Calu3 (cell line): ENCODE results near the gene TBC1D10A. TPM values are rescaled to one million over a fixed set of nuclear protein-coding genes. Genes with fewer than 3 reads are reported as not detected.
A peak's percentile ranks its signal among the peaks of the same experiment; 100 is the strongest.

ENCODE experiments used
- BruUV-seq: library from RNA; stranded (reverse); fragments of 400-500 nt; replicated peaks from 2 replicates; lab custom pipeline; 2021; lab: Mats Ljungman, UMichigan
- CTCF ChIA-PET: fragments of 300-600 bp; sonication (Branson Sonifier 250); formaldehyde crosslinking; loops from one replicate; lab custom pipeline; 2022; ENCODE audit warnings: antibody characterized with exemption; lab: Charles Lee
- DNase-seq: peaks from one replicate; pipeline ENCODE4 v3.0.0; 2022
- H3K27ac Mint-ChIP-seq: one replicate; pipeline ENCODE4 v1.8.0; 2022; ENCODE audit warnings: mixed read lengths; ENCODE audit not compliant: unreplicated experiment
- H3K27me3 Mint-ChIP-seq: one replicate; pipeline ENCODE4 v1.8.0; 2022; ENCODE audit warnings: mixed read lengths; ENCODE audit not compliant: unreplicated experiment
- H3K36me3 Mint-ChIP-seq: one replicate; pipeline ENCODE4 v1.8.0; 2022; ENCODE audit warnings: mild to moderate bottlenecking, moderate library complexity, mixed read lengths; ENCODE audit not compliant: insufficient read depth, unreplicated experiment
- H3K4me1 Mint-ChIP-seq: one replicate; pipeline ENCODE4 v1.8.0; 2022; ENCODE audit warnings: mild to moderate bottlenecking, low read depth, mixed read lengths; ENCODE audit not compliant: unreplicated experiment
- H3K4me3 Mint-ChIP-seq: one replicate; pipeline ENCODE4 v1.8.0; 2022; ENCODE audit warnings: mild to moderate bottlenecking, low read depth, moderate library complexity, mixed read lengths; ENCODE audit not compliant: unreplicated experiment
- H3K9me3 Mint-ChIP-seq: one replicate; pipeline ENCODE4 v1.8.0; 2022; ENCODE audit warnings: low read depth, mixed read lengths; ENCODE audit not compliant: unreplicated experiment
- intact Hi-C: fragments of 100-400 bp; cut with micrococcal nuclease; formaldehyde crosslinking; loops from one replicate; pipeline ENCODE4 v1.10.0; 2022; ENCODE audit not compliant: unreplicated experiment
- total RNA-seq: library from RNA; stranded (reverse); gene quantifications from 2 replicates; pipeline ENCODE4 v1.2.3, GENCODE V29; 2022
- TF ChIP-seq, protein P1 (sequence below): fragments of 200-600 bp; IDR thresholded peaks from one replicate; pipeline ENCODE4 v1.8.0; 2022; ENCODE audit warnings: antibody characterized with exemption; ENCODE audit not compliant: unreplicated experiment

TBC1D10A gene
- total RNA-seq, 1 experiment from 2014 or later, result 24.5 TPM

DNA sequence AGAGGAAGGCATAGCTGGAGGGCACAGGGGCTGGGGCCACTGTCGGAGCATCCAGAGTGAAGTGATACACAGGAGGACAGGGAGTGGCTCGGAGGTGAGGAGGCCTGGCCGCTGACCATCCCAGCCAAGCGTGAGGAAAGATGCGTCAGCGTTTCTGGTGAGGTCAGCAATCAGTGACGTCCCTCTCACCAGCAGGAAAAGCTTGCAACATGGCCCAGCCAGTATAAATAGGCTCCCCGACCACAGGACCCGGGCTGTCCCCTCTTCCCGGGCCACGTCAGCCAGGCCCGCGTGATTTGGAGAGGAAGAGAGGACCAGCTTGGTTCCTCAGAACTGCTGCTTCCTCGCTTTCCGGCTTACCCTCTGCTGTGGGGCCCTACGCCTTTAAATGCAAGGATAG, 55.9 kb downstream of the TBC1D10A start:
- intact Hi-C loops, result loop anchor here (10.0 kb wide), 1 partner anchor 54 kb away; the partner anchor contains the start of gene TBC1D10A
- CTCF ChIA-PET, result no interaction called here

DNA sequence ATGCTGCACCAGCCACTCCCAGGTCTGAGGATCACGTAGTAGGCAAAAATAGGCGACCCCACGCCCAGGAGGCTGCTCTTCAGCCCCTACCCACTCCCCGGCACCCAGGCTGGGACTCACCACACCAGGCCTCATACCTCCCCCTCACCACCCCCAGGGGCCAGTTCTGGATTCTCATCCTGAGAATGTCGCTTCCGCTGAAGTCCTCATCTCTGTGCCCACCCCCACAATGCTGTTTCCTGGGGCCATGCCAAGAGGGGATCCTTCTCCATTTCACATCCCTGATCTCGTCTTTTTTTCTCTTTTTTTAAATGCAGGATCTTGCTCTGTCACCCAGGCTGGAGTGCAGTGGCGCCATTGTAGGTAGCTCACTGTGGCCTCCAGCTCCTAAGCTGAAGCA, 58.4 kb downstream of the TBC1D10A start:
- no TSS peak for BruUV-seq
- Mint-ChIP-seq H3K36me3 (no peaks in the 10 kb centered on the region), H3K9me3 (no peaks in the 10 kb centered on the region)

More for the DNA sequence above, 55.9 kb downstream of the TBC1D10A start:
- Mint-ChIP-seq H3K27ac (no peak overlapping the region), H3K36me3 (no peaks in the 10 kb centered on the region), H3K27me3 (no peaks in the 10 kb centered on the region), H3K9me3 (no peaks in the 10 kb centered on the region), H3K4me1 (no peaks in the 10 kb centered on the region), H3K4me3 (no peak overlapping the region)
- TF ChIP-seq, protein P1, sequence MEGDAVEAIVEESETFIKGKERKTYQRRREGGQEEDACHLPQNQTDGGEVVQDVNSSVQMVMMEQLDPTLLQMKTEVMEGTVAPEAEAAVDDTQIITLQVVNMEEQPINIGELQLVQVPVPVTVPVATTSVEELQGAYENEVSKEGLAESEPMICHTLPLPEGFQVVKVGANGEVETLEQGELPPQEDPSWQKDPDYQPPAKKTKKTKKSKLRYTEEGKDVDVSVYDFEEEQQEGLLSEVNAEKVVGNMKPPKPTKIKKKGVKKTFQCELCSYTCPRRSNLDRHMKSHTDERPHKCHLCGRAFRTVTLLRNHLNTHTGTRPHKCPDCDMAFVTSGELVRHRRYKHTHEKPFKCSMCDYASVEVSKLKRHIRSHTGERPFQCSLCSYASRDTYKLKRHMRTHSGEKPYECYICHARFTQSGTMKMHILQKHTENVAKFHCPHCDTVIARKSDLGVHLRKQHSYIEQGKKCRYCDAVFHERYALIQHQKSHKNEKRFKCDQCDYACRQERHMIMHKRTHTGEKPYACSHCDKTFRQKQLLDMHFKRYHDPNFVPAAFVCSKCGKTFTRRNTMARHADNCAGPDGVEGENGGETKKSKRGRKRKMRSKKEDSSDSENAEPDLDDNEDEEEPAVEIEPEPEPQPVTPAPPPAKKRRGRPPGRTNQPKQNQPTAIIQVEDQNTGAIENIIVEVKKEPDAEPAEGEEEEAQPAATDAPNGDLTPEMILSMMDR, result no peak
- no peak for DNase-seq
- no TSS peak for BruUV-seq

DNA sequence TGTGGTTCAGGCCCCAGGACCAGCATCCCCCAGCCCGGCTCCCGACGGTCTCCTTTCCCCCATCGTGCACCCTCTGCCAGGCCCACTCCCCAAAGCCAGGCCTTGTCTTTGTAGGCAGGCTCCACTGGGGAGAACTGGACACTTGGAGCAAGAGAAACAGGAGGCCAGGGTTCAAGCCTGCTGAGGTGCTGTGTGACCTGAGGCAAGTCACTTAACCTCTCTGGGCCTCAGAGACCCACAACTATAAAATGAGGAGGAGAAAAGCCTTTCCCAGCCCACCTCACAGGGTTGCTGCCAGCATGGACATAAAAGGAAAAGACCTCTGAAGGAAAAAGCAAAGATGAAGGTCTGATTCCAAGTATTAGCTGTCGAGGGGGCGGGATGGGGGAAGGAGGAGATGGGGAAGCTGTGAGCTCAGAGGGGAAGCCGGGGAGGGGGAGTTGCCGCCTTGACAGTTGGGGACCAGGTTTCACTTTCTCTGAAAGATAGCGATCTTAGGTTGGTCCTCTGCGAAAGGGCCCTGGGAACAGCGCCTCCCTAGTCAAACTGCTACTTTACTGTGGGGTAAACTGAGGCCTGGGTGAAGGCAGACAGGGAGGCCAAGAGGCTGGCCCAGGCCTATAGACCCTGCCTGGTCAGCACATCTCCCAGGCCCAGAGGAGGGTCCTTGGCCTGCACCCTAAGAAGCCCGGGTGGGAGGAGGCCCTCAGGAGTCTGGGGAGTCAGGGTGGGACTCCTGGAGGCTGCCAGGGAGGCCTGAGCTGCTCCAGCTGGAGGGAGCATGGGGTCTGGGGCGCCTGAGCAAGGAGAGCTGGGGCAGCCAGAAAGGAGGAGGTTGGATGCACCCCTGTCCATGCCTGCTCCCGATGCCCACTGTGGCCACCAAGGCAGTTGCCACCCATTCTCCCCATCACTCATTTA, 59.1 kb downstream of the TBC1D10A start:
- Mint-ChIP-seq H3K36me3 (no peaks in the 10 kb centered on the region), H3K9me3 (no peaks in the 10 kb centered on the region), H3K27ac (no peak overlapping the region), H3K4me1 (peaks cover 11% of the 10 kb centered on the region), H3K4me3 (no peak overlapping the region), H3K27me3 (no peaks in the 10 kb centered on the region)
- no TSS peak for BruUV-seq
- TF ChIP-seq, protein P1, result no peak
- no peak for DNase-seq
- intact Hi-C loops, result no loop called here
- CTCF ChIA-PET, result interaction anchor here (1.3 to 1.4 kb wide), 2 partner anchors 20 to 21 kb away, joined by 3 read pairs; no protein-coding TSS in a partner anchor

More for the DNA sequence above, 58.4 kb downstream of the TBC1D10A start:
- CTCF ChIA-PET, result interaction anchor here (1.4 kb wide), 1 partner anchor 19 kb away, joined by 3 read pairs; no protein-coding TSS in a partner anchor
- Mint-ChIP-seq H3K27ac (no peak overlapping the region), H3K27me3 (no peaks in the 10 kb centered on the region), H3K4me1 (peaks cover 4% of the 10 kb centered on the region), H3K4me3 (no peak overlapping the region)
- intact Hi-C loops, result no loop called here
- TF ChIP-seq, protein P1, result no peak
- no peak for DNase-seq

DNA sequence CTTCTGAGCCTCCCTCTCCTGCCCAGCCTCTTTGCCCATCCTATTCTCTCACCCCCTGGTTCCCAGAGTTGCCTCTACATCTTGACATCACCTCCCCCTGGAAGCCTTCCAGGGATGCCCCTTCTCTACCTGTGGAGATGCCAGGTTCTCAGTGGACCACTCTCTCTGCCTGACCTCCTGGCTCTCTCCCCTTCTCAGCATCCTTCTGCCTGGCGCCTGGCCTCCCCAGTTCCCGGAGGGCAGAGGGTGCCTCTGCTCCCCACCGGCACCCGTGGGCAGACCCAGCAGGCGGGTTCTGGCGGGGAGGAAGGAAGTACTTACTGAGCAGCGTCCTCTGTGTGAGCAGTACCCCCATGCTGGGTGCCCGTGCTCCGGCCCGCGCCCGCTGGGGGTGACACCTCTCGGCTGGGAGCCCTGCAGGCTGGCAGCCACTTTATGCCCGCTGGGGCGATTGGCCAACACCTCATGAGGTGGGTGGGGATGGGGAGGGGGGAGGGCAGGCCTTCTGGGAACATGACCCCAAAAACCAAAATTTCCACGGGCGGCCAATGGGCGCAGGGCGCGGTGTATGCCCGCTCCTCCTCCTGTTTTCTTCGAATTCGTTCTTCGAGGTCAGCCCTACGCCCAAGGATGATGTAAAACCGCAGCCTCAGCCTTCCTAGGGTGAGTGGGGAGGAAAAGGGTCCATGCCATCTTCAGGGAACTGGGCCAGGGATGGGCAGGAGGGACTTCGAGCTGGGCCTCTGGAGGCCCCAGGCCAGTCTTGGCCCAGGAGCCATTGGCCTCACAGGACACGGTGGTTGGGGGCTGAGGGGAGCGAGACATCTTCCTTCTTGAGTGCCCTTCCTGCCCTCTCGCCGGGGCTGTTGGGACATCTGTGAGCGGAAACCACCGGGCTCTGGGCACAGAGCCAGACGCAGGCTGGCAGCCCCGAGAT, 60.0 kb downstream of the TBC1D10A start, which contains the start of gene OSM:
TSS of gene OSM (minus strand) at position 407 of the 937 bp plus-strand sequence. CDS start at position 355, 52 bp downstream.
- TF ChIP-seq, protein P1, result no peak
- no peak within 1 kb of the TSS for H3K4me3 Mint-ChIP-seq
- no peaks in the 10 kb centered on the region for H3K27me3 Mint-ChIP-seq
- intact Hi-C loops, result no loop called here
- BruUV-seq, result no TSS peak
- CTCF ChIA-PET, result interaction anchor here (1.3 kb wide), 1 partner anchor 22 kb away, joined by 3 read pairs; no protein-coding TSS in a partner anchor
- H3K27ac Mint-ChIP-seq, result peak within 1 kb of the TSS; percentile 62
- no peaks in the 10 kb centered on the region for H3K36me3 Mint-ChIP-seq
- no peaks in the 10 kb centered on the region for H3K9me3 Mint-ChIP-seq
- H3K4me1 Mint-ChIP-seq, result peaks cover 17% of the 10 kb centered on the region
- no peak for DNase-seq
